ENCODE data around the gene TRPV4.

The TRPV4 gene

DNA sequence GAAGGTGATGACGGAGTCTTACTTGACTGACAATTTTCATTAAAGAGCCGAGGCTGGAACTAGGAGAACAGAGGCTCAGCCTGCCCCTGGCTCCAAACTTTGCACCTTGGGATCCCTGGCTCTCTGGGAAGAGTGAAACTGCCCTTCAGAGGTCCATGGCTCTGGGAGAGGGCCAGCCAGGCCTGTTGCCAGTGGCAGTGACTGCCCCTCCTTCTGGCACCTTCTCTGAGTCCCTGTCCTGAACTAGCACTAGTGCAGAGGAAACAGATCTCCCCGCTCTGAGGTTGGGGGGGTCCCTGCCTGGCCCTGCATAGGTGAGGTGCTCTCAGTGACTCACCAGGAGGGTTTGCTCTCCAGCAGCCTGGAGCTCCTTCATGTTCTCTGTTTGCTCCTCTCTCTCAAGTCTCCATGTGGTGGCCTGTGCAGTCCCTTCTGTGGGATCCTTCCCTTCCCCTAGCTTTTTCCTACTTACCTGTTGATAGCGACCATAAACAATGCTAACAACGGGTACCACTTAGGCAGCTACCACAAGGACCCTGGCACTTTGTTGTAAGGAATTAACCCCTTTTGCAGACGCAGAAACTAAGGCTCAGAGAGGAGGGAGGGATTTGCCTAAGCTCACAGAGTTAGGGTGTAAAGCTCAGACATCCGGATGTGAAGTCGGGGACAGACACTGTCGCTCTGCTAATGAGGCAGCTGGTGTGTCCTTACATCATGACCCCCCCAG, 97.2 kb downstream of the TRPV4 start:
- H3K27me3 ChIP-seq: peaks cover 82% of the 10 kb centered on the region
- no peaks in the 10 kb centered on the region for H3K4me1 ChIP-seq (ENCODE audit: control insufficient read depth in 1 of 2, insufficient read depth in 1 of 2, low read depth in 1 of 2, low read length in 1 of 2)
- H3K27ac ChIP-seq: no peak overlapping the region
- H3K4me3 ChIP-seq (ENCODE audit: low read depth in 1 of 2, low read length in 1 of 2): no peak overlapping the region
- no peaks in the 10 kb centered on the region for H3K9me3 ChIP-seq
- TF ChIP-seq, protein P1, sequence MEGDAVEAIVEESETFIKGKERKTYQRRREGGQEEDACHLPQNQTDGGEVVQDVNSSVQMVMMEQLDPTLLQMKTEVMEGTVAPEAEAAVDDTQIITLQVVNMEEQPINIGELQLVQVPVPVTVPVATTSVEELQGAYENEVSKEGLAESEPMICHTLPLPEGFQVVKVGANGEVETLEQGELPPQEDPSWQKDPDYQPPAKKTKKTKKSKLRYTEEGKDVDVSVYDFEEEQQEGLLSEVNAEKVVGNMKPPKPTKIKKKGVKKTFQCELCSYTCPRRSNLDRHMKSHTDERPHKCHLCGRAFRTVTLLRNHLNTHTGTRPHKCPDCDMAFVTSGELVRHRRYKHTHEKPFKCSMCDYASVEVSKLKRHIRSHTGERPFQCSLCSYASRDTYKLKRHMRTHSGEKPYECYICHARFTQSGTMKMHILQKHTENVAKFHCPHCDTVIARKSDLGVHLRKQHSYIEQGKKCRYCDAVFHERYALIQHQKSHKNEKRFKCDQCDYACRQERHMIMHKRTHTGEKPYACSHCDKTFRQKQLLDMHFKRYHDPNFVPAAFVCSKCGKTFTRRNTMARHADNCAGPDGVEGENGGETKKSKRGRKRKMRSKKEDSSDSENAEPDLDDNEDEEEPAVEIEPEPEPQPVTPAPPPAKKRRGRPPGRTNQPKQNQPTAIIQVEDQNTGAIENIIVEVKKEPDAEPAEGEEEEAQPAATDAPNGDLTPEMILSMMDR (IDR thresholded peaks at IDR 0.05): no peak
- no peaks in the 10 kb centered on the region for H3K36me3 ChIP-seq

GRCh38 chr12:109735051-109735521, 98.1 kb downstream of the TRPV4 start:
- Histone ChIP-seq H3K4me1 (ENCODE audit: control insufficient read depth in 1 of 2, insufficient read depth in 1 of 2, low read depth in 1 of 2, low read length in 1 of 2) (no peaks in the 10 kb centered on the region), H3K9me3 (no peaks in the 10 kb centered on the region), H3K27ac (no peak overlapping the region), H3K4me3 (ENCODE audit: low read depth in 1 of 2, low read length in 1 of 2) (no peak overlapping the region), H3K36me3 (no peaks in the 10 kb centered on the region), H3K27me3 (peaks cover 73% of the 10 kb centered on the region)
- TF ChIP-seq, protein P1 (IDR thresholded peaks at IDR 0.05): no peak

GRCh38 chr12:109734219-109735000, 98.8 kb downstream of the TRPV4 start:
- Histone ChIP-seq H3K9me3 (no peaks in the 10 kb centered on the region), H3K27me3 (peaks cover 66% of the 10 kb centered on the region)
- TF ChIP-seq, protein P1 (IDR thresholded peaks at IDR 0.05): no peak

More at GRCh38 chr12:109734219-109735000, 98.8 kb downstream of the TRPV4 start:
- no peaks in the 10 kb centered on the region for H3K4me1 ChIP-seq (ENCODE audit: control insufficient read depth in 1 of 2, insufficient read depth in 1 of 2, low read depth in 1 of 2, low read length in 1 of 2)
- H3K27ac ChIP-seq: no peak overlapping the region
- H3K36me3 ChIP-seq: no peaks in the 10 kb centered on the region
- H3K4me3 ChIP-seq (ENCODE audit: low read depth in 1 of 2, low read length in 1 of 2): no peak overlapping the region

Data from neutrophil (primary cell).